SK-N-SH treated with all-trans-retinoic acid at 6 μM for 48 hours (cell line): Measurements from ENCODE around the gene PPP5C.

Experiments
- TSHZ2 ChIP-seq: fragments of 250-450 bp; sonication (Bioruptor Pico); IDR thresholded peaks from 2 replicates; pipeline ENCODE4 v1.5.0; 2020; ENCODE audit warnings: mild to moderate bottlenecking, moderate library complexity
- ZFP3 ChIP-seq: fragments of 250-450 bp; sonication (Bioruptor Pico); IDR thresholded peaks from 2 replicates; pipeline ENCODE4 v1.5.0; 2020; ENCODE audit warnings: mild to moderate bottlenecking, moderate library complexity

GRCh38 chr19:46351241-46352041 lies 4.6 kb downstream of the PPP5C start:
- TF ChIP-seq TSHZ2 (CRISPR knock-in tag) (no peak), ZFP3 (CRISPR knock-in tag) (no peak)
